ENCODE measurements around the gene WDR17.
"Not testable (repeated sequence)": the region's sequence is repeated elsewhere in the genome, so short reads cannot be mapped to it uniquely, and the experiment has no call there.

Gene WDR17

GRCh38 chr4:176207839-176208238, 142.2 kb downstream of the WDR17 start:
- H3K9me3 ChIP-seq (ENCODE audit: severe bottlenecking) = no peaks in the 10 kb centered on the region
- no peaks in the 10 kb centered on the region for H3K27me3 ChIP-seq (ENCODE audit: insufficient read depth, low read depth, severe bottlenecking)
- H3K36me3 ChIP-seq = no peaks in the 10 kb centered on the region

GRCh38 chr4:176209535-176209934, 143.9 kb downstream of the WDR17 start:
- Histone ChIP-seq H3K27me3 (ENCODE audit: insufficient read depth, low read depth, severe bottlenecking) (no peaks in the 10 kb centered on the region), H3K4me3 (ENCODE audit: low read depth, low read length) (no peak overlapping the region), H3K9me3 (ENCODE audit: severe bottlenecking) (no peaks in the 10 kb centered on the region), H3K27ac (no peak overlapping the region), H3K36me3 (no peaks in the 10 kb centered on the region)
- TF ChIP-seq CTCF (IDR thresholded peaks at IDR 0.05; ENCODE audit: low read depth, low read length) = no peak
- no peak for DNase-seq

More at GRCh38 chr4:176207839-176208238, 142.2 kb downstream of the WDR17 start:
- H3K4me3 ChIP-seq (ENCODE audit: low read depth, low read length) = no peak overlapping the region
- no peak overlapping the region for H3K27ac ChIP-seq
- no peak for DNase-seq
- TF ChIP-seq CTCF (IDR thresholded peaks at IDR 0.05; ENCODE audit: low read depth, low read length) = no peak

- no peak overlapping the region for H3K4me3 ChIP-seq (ENCODE audit: low read depth, low read length)
- H3K9me3 ChIP-seq (ENCODE audit: severe bottlenecking) = no peaks in the 10 kb centered on the region
- no peaks in the 10 kb centered on the region for H3K36me3 ChIP-seq
- DNase-seq = no peak
- no peak overlapping the region for H3K27ac ChIP-seq
- no peak for TF ChIP-seq CTCF (IDR thresholded peaks at IDR 0.05; ENCODE audit: low read depth, low read length)
- no peaks in the 10 kb centered on the region for H3K27me3 ChIP-seq (ENCODE audit: insufficient read depth, low read depth, severe bottlenecking)
Measured at GRCh38 chr4:176210101-176210500, 144.5 kb downstream of the WDR17 start.

- Histone ChIP-seq H3K9me3 (ENCODE audit: severe bottlenecking) (no peaks in the 10 kb centered on the region), H3K36me3 (no peaks in the 10 kb centered on the region), H3K27me3 (ENCODE audit: insufficient read depth, low read depth, severe bottlenecking) (no peaks in the 10 kb centered on the region), H3K4me3 (ENCODE audit: low read depth, low read length) (no peak overlapping the region), H3K27ac (no peak overlapping the region)
- TF ChIP-seq CTCF (IDR thresholded peaks at IDR 0.05; ENCODE audit: low read depth, low read length) = no peak
- no peak for DNase-seq
Measured at GRCh38 chr4:176210579-176211296, 145.1 kb downstream of the WDR17 start.

GRCh38 chr4:176212351-176212750, 146.7 kb downstream of the WDR17 start:
- not testable (repeated sequence) for H3K27me3 ChIP-seq (ENCODE audit: insufficient read depth, low read depth, severe bottlenecking); DNase-seq; H3K9me3 ChIP-seq (ENCODE audit: severe bottlenecking); H3K27ac ChIP-seq; H3K4me3 ChIP-seq (ENCODE audit: low read depth, low read length); H3K36me3 ChIP-seq

GRCh38 chr4:176217510-176217909, 151.9 kb downstream of the WDR17 start:
- Histone ChIP-seq H3K36me3 (no peaks in the 10 kb centered on the region), H3K9me3 (ENCODE audit: severe bottlenecking) (no peaks in the 10 kb centered on the region), H3K27me3 (ENCODE audit: insufficient read depth, low read depth, severe bottlenecking) (no peaks in the 10 kb centered on the region), H3K27ac (no peak overlapping the region), H3K4me3 (ENCODE audit: low read depth, low read length) (no peak overlapping the region)
- no peak for DNase-seq
- TF ChIP-seq CTCF (IDR thresholded peaks at IDR 0.05; ENCODE audit: low read depth, low read length) = no peak

All from WERI-Rb-1 (cell line).